Measurements from ENCODE around the gene APOC3. TPM values are rescaled to one million over a fixed set of nuclear protein-coding genes. Genes with fewer than 3 reads are reported as not detected.

Gene APOC3
- total and polyA plus RNA-seq, 2 experiments from 2014 or later = not detected

DNA sequence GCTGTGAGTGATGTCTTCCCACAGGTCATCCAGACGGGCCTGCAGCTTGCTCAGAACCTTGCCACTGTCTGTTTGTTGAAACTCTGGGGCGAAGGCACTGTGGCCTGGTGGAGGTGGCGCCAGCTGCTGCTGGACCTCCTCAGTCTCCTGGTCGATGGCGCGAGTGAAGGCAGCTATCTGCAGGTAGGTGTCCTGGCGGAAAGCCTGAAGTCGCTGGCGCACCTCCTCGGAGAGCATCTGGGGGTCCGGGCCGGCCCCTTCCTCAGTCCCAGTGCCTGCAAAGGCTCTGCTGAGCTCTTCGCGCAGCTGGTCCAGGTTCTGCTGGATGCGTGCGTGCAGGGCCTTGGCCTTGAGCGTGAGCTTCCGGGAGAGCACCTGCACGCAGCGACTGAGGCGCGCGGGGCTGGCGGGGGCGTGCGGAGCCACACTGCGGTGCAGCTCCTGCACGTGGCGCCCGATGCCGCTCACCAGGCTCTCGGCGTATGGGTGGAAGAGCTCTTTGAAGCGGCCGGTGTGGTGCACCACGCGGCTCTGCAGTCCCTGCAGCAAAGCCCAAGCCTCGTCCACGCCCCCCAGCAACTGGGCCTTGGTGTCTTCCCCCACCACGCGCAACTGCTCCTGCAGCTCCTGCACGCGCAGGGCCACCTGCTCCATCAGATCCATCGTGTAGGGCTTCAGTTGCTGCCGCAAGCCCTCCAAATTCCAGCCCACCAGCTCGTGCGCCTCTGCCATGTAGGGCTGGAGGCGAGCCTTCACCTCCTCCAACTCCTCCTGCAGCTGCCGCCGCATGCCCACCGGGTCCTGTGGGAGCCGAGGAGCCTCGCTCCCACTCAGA lies 39.3 kb upstream of the APOC3 start:
- Mint-ChIP-seq H3K4me1 (peaks cover 23% of the 10 kb centered on the region), H3K27me3 (ENCODE audit: insufficient read depth, low read depth, poor library complexity) (peaks cover 10% of the 10 kb centered on the region), H3K9me3 (no peaks in the 10 kb centered on the region), H3K36me3 (ENCODE audit: low read depth) (peaks cover 18% of the 10 kb centered on the region), H3K4me3 (no peak overlapping the region), H3K27ac (no peak overlapping the region)
- Histone ChIP-seq H4K20me1 (replicated peaks; ENCODE audit: insufficient read depth) (peaks cover 14% of the 10 kb centered on the region; the same call in 1 of the 2 replicates), H3F3A (replicated peaks; ENCODE audit: low read depth) (0 out of 2 replicates have a peak, but pooled peaks cover 2% of the 10 kb centered on the region), H3K4me2 (no peak overlapping the region), H3K27me3 (ENCODE audit: insufficient read depth) (no peaks in the 10 kb centered on the region), H2AFZ (peak overlapping the region; percentile 80), H3K36me3 (ENCODE audit: insufficient read depth) (peaks cover 11% of the 10 kb centered on the region), H3K4me3 (no peak overlapping the region), H3K27ac (ENCODE audit: low read depth) (no peak overlapping the region), H3K9me2 (ENCODE audit: insufficient read depth) (no peaks in the 10 kb centered on the region), H3K4me1 (ENCODE audit: insufficient read depth) (peaks cover 10% of the 10 kb centered on the region), H3K79me2 (replicated peaks; ENCODE audit: insufficient read depth) (peaks cover 18% of the 10 kb centered on the region)
- TF ChIP-seq CREB1 (CRISPR knock-in tag; IDR thresholded peaks at IDR 0.05; ENCODE audit: low read depth) (no peak), ZNF331 (CRISPR knock-in tag; IDR thresholded peaks at IDR 0.05; ENCODE audit: low read depth) (no peak), ZNF462 (CRISPR knock-in tag; IDR thresholded peaks at IDR 0.05) (no peak), ZNF114 (CRISPR knock-in tag; IDR thresholded peaks at IDR 0.05) (no peak), CTCF (conservative IDR thresholded peaks at IDR 0.05; ENCODE audit: low read depth in 2 of 2) (no peak), JUNB (IDR thresholded peaks at IDR 0.05; ENCODE audit: unreplicated experiment) (no peak), POLR2AphosphoS5 (IDR thresholded peaks at IDR 0.05; ENCODE audit: low read depth) (no peak), NANOG (IDR thresholded peaks at IDR 0.05; ENCODE audit: borderline replicate concordance) (no peak), EZH2phosphoT487 (IDR thresholded peaks at IDR 0.05; ENCODE audit: unreplicated experiment) (no peak)
- TF ChIP-seq, protein P1, sequence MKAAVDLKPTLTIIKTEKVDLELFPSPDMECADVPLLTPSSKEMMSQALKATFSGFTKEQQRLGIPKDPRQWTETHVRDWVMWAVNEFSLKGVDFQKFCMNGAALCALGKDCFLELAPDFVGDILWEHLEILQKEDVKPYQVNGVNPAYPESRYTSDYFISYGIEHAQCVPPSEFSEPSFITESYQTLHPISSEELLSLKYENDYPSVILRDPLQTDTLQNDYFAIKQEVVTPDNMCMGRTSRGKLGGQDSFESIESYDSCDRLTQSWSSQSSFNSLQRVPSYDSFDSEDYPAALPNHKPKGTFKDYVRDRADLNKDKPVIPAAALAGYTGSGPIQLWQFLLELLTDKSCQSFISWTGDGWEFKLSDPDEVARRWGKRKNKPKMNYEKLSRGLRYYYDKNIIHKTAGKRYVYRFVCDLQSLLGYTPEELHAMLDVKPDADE (IDR thresholded peaks at IDR 0.05) = no peak
- ATAC-seq (no peak), DNase-seq (ENCODE audit: low spot score) (no peak)

Measured in GM23338 (cell line).